Measurements from ENCODE around the gene VMAC. TPM values are rescaled to one million over a fixed set of nuclear protein-coding genes. Genes with fewer than 3 reads are reported as not detected.
A peak's percentile ranks its signal among the peaks of the same experiment; 100 is the strongest.

VMAC gene
- polyA plus RNA-seq, 1 donor (not counting 4 experiments of a cell fraction or from before 2014, with no cell fraction given): 2.2 TPM

- FAIRE-seq (no peak), DNase-seq (ENCODE audit: low read depth, low spot score) (no peak)
- H3K27ac ChIP-seq (ENCODE audit: control insufficient read depth, insufficient read depth, low read length): no peak overlapping the region
- H3K79me2 ChIP-seq (ENCODE audit: control insufficient read depth, insufficient read depth, low read length): peaks cover 36% of the 10 kb centered on the region
- no peaks in the 10 kb centered on the region for H3K9me1 ChIP-seq (ENCODE audit: control insufficient read depth, extremely low read depth, insufficient read depth, low read length)
- dilution Hi-C loops (cut with MboI; ENCODE audit: extremely low pct_ligation_motif_present, low sequenced_read_pairs): no loop called here
- no peaks in the 10 kb centered on the region for H3K27me3 ChIP-seq (ENCODE audit: control insufficient read depth, extremely low read depth, insufficient read depth, low read length)
- no peak overlapping the region for H3K9ac ChIP-seq (ENCODE audit: control insufficient read depth, extremely low read depth, insufficient read depth, low read length)
- no peak overlapping the region for H2AFZ ChIP-seq (ENCODE audit: control insufficient read depth, low read length)
- H3K36me3 ChIP-seq (ENCODE audit: control insufficient read depth in 2 of 2, extremely low read depth in 1 of 2, insufficient read depth in 2 of 2, low read length in 2 of 2): peaks cover 17 to 22% of the 10 kb centered on the region in 2 experiments
- peaks cover 18% of the 10 kb centered on the region for H3K4me1 ChIP-seq (ENCODE audit: control insufficient read depth, extremely low read depth, insufficient read depth, low read length)
- H3K9me3 ChIP-seq (ENCODE audit: control insufficient read depth, low read depth, low read length): no peaks in the 10 kb centered on the region
- H3K4me3 ChIP-seq (ENCODE audit: control insufficient read depth in 2 of 3, extremely low read depth in 1 of 3, insufficient read depth in 2 of 3, low read depth in 1 of 3, low read length in 3 of 3): no peak overlapping the region
- no peak overlapping the region for H3K4me2 ChIP-seq (ENCODE audit: control insufficient read depth, extremely low read depth, insufficient read depth, low read depth, low read length)
- H4K20me1 ChIP-seq (ENCODE audit: control insufficient read depth, extremely low read depth, insufficient read depth, low read length): peaks cover 2% of the 10 kb centered on the region
- TF ChIP-seq EZH2 (IDR thresholded peaks at IDR 0.05; ENCODE audit: low read length) (no peak), CTCF (optimal IDR thresholded peaks at IDR 0.05 in 1 of 3, IDR thresholded peaks at IDR 0.05 in 1 of 3, conservative IDR thresholded peaks at IDR 0.05 in 1 of 3; ENCODE audit: extremely low read depth in 1 of 3, insufficient read depth in 2 of 3, low read length in 3 of 3) (peak in 2 of 3 experiments; percentile 10 to 11)
These were observed 7.3 kb upstream of the VMAC start for GRCh38 chr19:5897189-5897969.

- no peaks in the 10 kb centered on the region for H3K27me3 ChIP-seq (ENCODE audit: control insufficient read depth, extremely low read depth, insufficient read depth, low read length)
- no peak overlapping the region for H3K27ac ChIP-seq (ENCODE audit: control insufficient read depth, insufficient read depth, low read length)
- H2AFZ ChIP-seq (ENCODE audit: control insufficient read depth, low read length): no peak overlapping the region
- DNase-seq (ENCODE audit: low read depth, low spot score) (no peak), FAIRE-seq (no peak)
- H3K9me3 ChIP-seq (ENCODE audit: control insufficient read depth, low read depth, low read length): no peaks in the 10 kb centered on the region
- no peak overlapping the region for H3K9ac ChIP-seq (ENCODE audit: control insufficient read depth, extremely low read depth, insufficient read depth, low read length)
- H4K20me1 ChIP-seq (ENCODE audit: control insufficient read depth, extremely low read depth, insufficient read depth, low read length): peaks cover 2% of the 10 kb centered on the region
- H3K4me3 ChIP-seq (ENCODE audit: control insufficient read depth in 2 of 3, extremely low read depth in 1 of 3, insufficient read depth in 2 of 3, low read depth in 1 of 3, low read length in 3 of 3): no peak overlapping the region
- no peak for TF ChIP-seq EZH2 (IDR thresholded peaks at IDR 0.05; ENCODE audit: low read length)
- no peak for TF ChIP-seq CTCF (optimal IDR thresholded peaks at IDR 0.05 in 1 of 3, IDR thresholded peaks at IDR 0.05 in 1 of 3, conservative IDR thresholded peaks at IDR 0.05 in 1 of 3; ENCODE audit: extremely low read depth in 1 of 3, insufficient read depth in 2 of 3, low read length in 3 of 3)
- H3K4me1 ChIP-seq (ENCODE audit: control insufficient read depth, extremely low read depth, insufficient read depth, low read length): peaks cover 5% of the 10 kb centered on the region
- H3K36me3 ChIP-seq (ENCODE audit: control insufficient read depth in 2 of 2, extremely low read depth in 1 of 2, insufficient read depth in 2 of 2, low read length in 2 of 2): peaks cover 15 to 22% of the 10 kb centered on the region in 2 experiments
- no peaks in the 10 kb centered on the region for H3K9me1 ChIP-seq (ENCODE audit: control insufficient read depth, extremely low read depth, insufficient read depth, low read length)
- dilution Hi-C loops (cut with MboI; ENCODE audit: extremely low pct_ligation_motif_present, low sequenced_read_pairs): no loop called here
- H3K4me2 ChIP-seq (ENCODE audit: control insufficient read depth, extremely low read depth, insufficient read depth, low read depth, low read length): no peak overlapping the region
- peaks cover 47% of the 10 kb centered on the region for H3K79me2 ChIP-seq (ENCODE audit: control insufficient read depth, insufficient read depth, low read length)
These were observed 4.7 kb upstream of the VMAC start for GRCh38 chr19:5899728-5900526.
